Body of pancreas (tissue), 4 donors: ENCODE results near the gene BCL10.

Source experiments
- CTCF ChIP-seq, 7 experiments: fragments of 450-650 bp in 4 of 7; fragments of 200-600 bp in 3 of 7; sonication (generic) in 3 of 7; IDR thresholded peaks; one replicate each; pipeline ENCODE4 v1.5.1; 2016 to 2019; ENCODE audit warnings: antibody characterized with exemption in 7 of 7
- POLR2A ChIP-seq, 3 donors: fragments of 450-650 bp; IDR thresholded peaks; one replicate each; pipeline ENCODE4 v1.6.1; 2016; ENCODE audit warnings: antibody characterized with exemption in 3 of 3, mild to moderate bottlenecking in 2 of 3

GRCh38 chr1:85258536-85259117, 17.8 kb downstream of the BCL10 start:
- no peak for TF ChIP-seq CTCF (IDR thresholded peaks at IDR 0.05)
- no peak for TF ChIP-seq POLR2A (IDR thresholded peaks at IDR 0.05)
